KMS-11 (cell line): ENCODE results near the gene CEP57.
A peak's percentile ranks its signal among the peaks of the same experiment; 100 is the strongest.

Source experiments
- H2AFZ ChIP-seq: fragments of 200-600 bp; sonication (generic); 2 replicates; pipeline ENCODE4 v1.6.1; 2016; ENCODE audit warnings: antibody characterized with exemption, mixed run types, low read depth
- H3K27ac ChIP-seq: fragments of 200-600 bp; sonication (generic); 2 replicates; pipeline ENCODE4 v1.6.1; 2016; ENCODE audit warnings: mild to moderate bottlenecking, mixed run types
- H3K27me3 ChIP-seq: fragments of 200-600 bp; sonication (generic); 2 replicates; pipeline ENCODE4 v1.6.1; 2017; ENCODE audit warnings: mild to moderate bottlenecking, low read depth, mixed run types, moderate library complexity; ENCODE audit not compliant: insufficient read depth
- H3K36me3 ChIP-seq: fragments of 200-600 bp; sonication (generic); 2 replicates; pipeline ENCODE4 v1.6.1; 2017; ENCODE audit warnings: mild to moderate bottlenecking, mixed run types; ENCODE audit not compliant: insufficient read depth
- H3K4me1 ChIP-seq: fragments of 200-600 bp; sonication (generic); 2 replicates; pipeline ENCODE4 v1.6.1; 2016; ENCODE audit warnings: mild to moderate bottlenecking, low read depth, mixed run types; ENCODE audit not compliant: poor library complexity, severe bottlenecking
- H3K4me2 ChIP-seq: fragments of 200-600 bp; sonication (generic); 2 replicates; pipeline ENCODE4 v1.7.0; 2016; ENCODE audit warnings: mild to moderate bottlenecking, mixed run types
- H3K4me3 ChIP-seq: fragments of 200-600 bp; sonication (generic); IDR thresholded peaks from 2 replicates; pipeline ENCODE4 v1.6.1; 2017; ENCODE audit warnings: low read depth, low read length, mixed read lengths; ENCODE audit not compliant: insufficient read depth
- H3K79me2 ChIP-seq: fragments of 200-600 bp; sonication (generic); 2 replicates; pipeline ENCODE4 v1.6.1; 2016; ENCODE audit warnings: low read depth, mixed run types; ENCODE audit not compliant: insufficient read depth
- H3K9ac ChIP-seq: fragments of 200-600 bp; sonication (generic); 2 replicates; pipeline ENCODE4 v1.6.1; 2016; ENCODE audit warnings: mild to moderate bottlenecking, mixed run types
- H4K20me1 ChIP-seq: fragments of 200-600 bp; sonication (generic); 2 replicates; pipeline ENCODE4 v1.6.1; 2016; ENCODE audit warnings: mild to moderate bottlenecking, mixed run types; ENCODE audit not compliant: insufficient read depth
- CTCF ChIP-seq: fragments of 200-600 bp; sonication (generic); conservative IDR thresholded peaks from 2 replicates; pipeline ENCODE4 v1.6.1; 2017; ENCODE audit warnings: low read depth, mild to moderate bottlenecking, antibody characterized with exemption, low read length, moderate library complexity, mixed read lengths

The CEP57 gene

DNA sequence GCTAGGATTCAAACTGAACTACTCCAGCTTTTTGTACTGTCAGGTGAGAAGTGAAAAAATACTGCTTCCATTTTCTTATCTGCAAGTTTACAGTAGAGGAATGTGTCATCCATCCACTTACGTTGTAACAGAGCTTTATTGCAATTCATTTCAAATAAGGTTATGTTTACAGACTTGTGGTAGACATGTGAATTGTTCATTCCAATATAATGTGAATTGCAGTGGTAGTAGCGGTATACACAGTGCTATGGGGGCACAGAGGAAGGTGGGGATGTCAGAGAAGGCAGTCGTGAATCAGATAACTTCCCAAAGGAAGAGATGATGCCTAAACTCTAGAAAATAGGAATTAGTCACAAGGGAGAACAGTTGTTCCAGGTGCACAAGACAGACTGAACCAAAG lies 42.5 kb downstream of the CEP57 start:
- no peak for TF ChIP-seq CTCF
- H3K4me2 ChIP-seq: no peak overlapping the region
- H3K4me3 ChIP-seq: no peak overlapping the region
- peaks cover 5% of the 10 kb centered on the region for H3K4me1 ChIP-seq
- no peak overlapping the region for H2AFZ ChIP-seq
- no peaks in the 10 kb centered on the region for H3K79me2 ChIP-seq
- H4K20me1 ChIP-seq: no peaks in the 10 kb centered on the region
- H3K9ac ChIP-seq: no peak overlapping the region
- H3K27ac ChIP-seq: no peak overlapping the region
- H3K27me3 ChIP-seq: no peaks in the 10 kb centered on the region
- H3K36me3 ChIP-seq: no peaks in the 10 kb centered on the region

DNA sequence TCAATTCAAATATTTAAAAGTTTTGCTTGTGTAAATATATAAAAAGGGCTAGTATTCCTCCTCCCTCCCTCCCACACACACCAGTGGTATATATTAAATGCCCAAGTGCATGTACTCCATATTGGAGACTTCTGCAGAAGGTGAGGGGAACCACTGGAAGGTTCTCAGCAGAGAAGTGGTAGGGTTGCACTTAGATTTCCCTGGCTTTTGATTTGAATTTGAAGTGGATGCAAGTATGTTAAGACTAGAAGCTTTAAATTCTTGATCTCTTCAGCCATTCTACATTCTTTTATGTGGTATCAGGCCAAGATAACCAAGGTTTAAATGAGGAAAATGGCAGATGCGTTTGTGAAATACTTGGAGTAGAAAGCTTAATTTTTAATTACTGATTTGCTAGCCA lies 43.1 kb downstream of the CEP57 start:
- Histone ChIP-seq H3K4me2 (no peak overlapping the region), H3K9ac (no peak overlapping the region), H3K4me1 (peaks cover 5% of the 10 kb centered on the region), H4K20me1 (no peaks in the 10 kb centered on the region), H3K79me2 (no peaks in the 10 kb centered on the region), H3K36me3 (no peaks in the 10 kb centered on the region), H3K27ac (no peak overlapping the region), H2AFZ (no peak overlapping the region), H3K4me3 (no peak overlapping the region), H3K27me3 (no peaks in the 10 kb centered on the region)
- TF ChIP-seq CTCF: no peak

- no peak overlapping the region for H3K9ac ChIP-seq
- no peak for TF ChIP-seq CTCF
- no peaks in the 10 kb centered on the region for H3K27me3 ChIP-seq
- H2AFZ ChIP-seq: no peak overlapping the region
- no peak overlapping the region for H3K4me3 ChIP-seq
- peaks cover 5% of the 10 kb centered on the region for H3K4me1 ChIP-seq
- H3K79me2 ChIP-seq: no peaks in the 10 kb centered on the region
- no peak overlapping the region for H3K27ac ChIP-seq
- no peaks in the 10 kb centered on the region for H4K20me1 ChIP-seq
- H3K4me2 ChIP-seq: no peak overlapping the region
- no peaks in the 10 kb centered on the region for H3K36me3 ChIP-seq
These were observed 45.1 kb downstream of the CEP57 start for GRCh38 chr11:95835351-95835750.

GRCh38 chr11:95835768-95836488 lies 45.6 kb downstream of the CEP57 start:
- no peaks in the 10 kb centered on the region for H3K27me3 ChIP-seq
- H3K4me3 ChIP-seq: no peak overlapping the region
- no peak overlapping the region for H2AFZ ChIP-seq
- H3K4me1 ChIP-seq: peaks cover 5% of the 10 kb centered on the region
- H3K4me2 ChIP-seq: no peak overlapping the region
- no peaks in the 10 kb centered on the region for H3K79me2 ChIP-seq
- H3K9ac ChIP-seq: no peak overlapping the region
- H3K36me3 ChIP-seq: no peaks in the 10 kb centered on the region
- H3K27ac ChIP-seq: no peak overlapping the region
- H4K20me1 ChIP-seq: no peaks in the 10 kb centered on the region
- TF ChIP-seq CTCF: peak; percentile 82
